B cell (primary cell): ENCODE data around the gene MYRIP. TPM values are rescaled to one million over a fixed set of nuclear protein-coding genes. Genes with fewer than 3 reads are reported as not detected.

Experiments used
- ATAC-seq: fragments of 200-7000 bp; cut with Tn5 transposase; one replicate; pipeline ENCODE4 v1.10.0; 2021; ENCODE audit warnings: low read depth, mild to moderate bottlenecking, moderate number of reproducible peaks, moderate library complexity
- CTCF ChIA-PET: fragments of 350-600 bp; sonication (Branson Sonifier 250); formaldehyde crosslinking; loops from one replicate; lab custom pipeline; 2021; ENCODE audit warnings: antibody characterized with exemption, inconsistent platforms; lab: Charles Lee
- POLR2A ChIA-PET: fragments of 350-600 bp; sonication (Branson Sonifier 250); formaldehyde crosslinking; loops from one replicate; lab custom pipeline; 2021; ENCODE audit warnings: antibody characterized with exemption; lab: Charles Lee
- DNase-seq: peaks from one replicate; pipeline ENCODE4 v3.0.0; 2013
- H2AFZ ChIP-seq: 2 replicates; pipeline ENCODE4 v1.6.1; 2012; ENCODE audit warnings: mild to moderate bottlenecking, low read depth, low read length; ENCODE audit not compliant: insufficient read depth, poor library complexity, severe bottlenecking
- H3K27ac ChIP-seq, 2 donors: 1 replicate in 1 of 2; 2 replicates in 1 of 2; pipeline ENCODE4 v1.5.1; 2012 to 2013; ENCODE audit warnings: low read length in 2 of 2, mild to moderate bottlenecking in 2 of 2, moderate library complexity in 1 of 2
- H3K27me3 ChIP-seq, 4 experiments: fragments of 200-600 bp in 1 of 4; sonication (generic) in 1 of 4; replicated peaks in 1 of 4; 1 replicate in 2 of 4; 2 replicates in 2 of 4; pipeline versions ENCODE4 v1.6.1 to v1.7.0; 2013 to 2016; ENCODE audit warnings: low read length in 3 of 4, mild to moderate bottlenecking in 2 of 4, mixed read lengths in 1 of 4, moderate library complexity in 1 of 4; ENCODE audit not compliant: insufficient read depth in 4 of 4, control insufficient read depth in 3 of 4; ENCODE audit errors: control extremely low read depth in 1 of 4
- H3K36me3 ChIP-seq, 2 experiments: replicated peaks in 1 of 2; 1 replicate in 1 of 2; 2 replicates in 1 of 2; pipeline versions ENCODE4 v1.6.1 to v1.7.1; 2013; ENCODE audit warnings: low read length in 1 of 2; ENCODE audit not compliant: insufficient read depth in 2 of 2, control insufficient read depth in 1 of 2; ENCODE audit errors: control extremely low read depth in 1 of 2, extremely low read depth in 1 of 2
- H3K4me1 ChIP-seq, 2 donors: fragments of 200-600 bp in 1 of 2; sonication (generic) in 1 of 2; 1 replicate in 1 of 2; 2 replicates in 1 of 2; pipeline versions ENCODE4 v1.5.1 to v1.6.1; 2013 to 2017; ENCODE audit warnings: low read length in 2 of 2; ENCODE audit not compliant: control insufficient read depth in 2 of 2, insufficient read depth in 2 of 2
- H3K4me2 ChIP-seq: replicated peaks from 2 replicates; pipeline ENCODE3; 2012; ENCODE audit warnings: mild to moderate bottlenecking, low read depth, low read length; ENCODE audit not compliant: poor library complexity, severe bottlenecking
- H3K4me3 ChIP-seq, 5 experiments: fragments of 200-600 bp in 1 of 5; sonication (generic) in 1 of 5; 1 replicate in 3 of 5; 2 replicates in 2 of 5; pipeline versions ENCODE4 v1.5.1 to v1.7.0; 2011 to 2016; ENCODE audit warnings: low read length in 4 of 5, mild to moderate bottlenecking in 4 of 5, low read depth in 2 of 5, control low read depth in 1 of 5, moderate library complexity in 1 of 5; ENCODE audit not compliant: insufficient read depth in 1 of 5; ENCODE audit errors: control extremely low read depth in 1 of 5, extremely low read depth in 1 of 5
- H3K79me2 ChIP-seq: fragments of 200-600 bp; sonication (generic); one replicate; pipeline ENCODE4 v1.6.0; 2016; ENCODE audit warnings: low read length; ENCODE audit not compliant: control insufficient read depth, insufficient read depth
- H3K9ac ChIP-seq: fragments of 200-600 bp; sonication (generic); 2 replicates; pipeline ENCODE4 v1.6.1; 2017; ENCODE audit warnings: mild to moderate bottlenecking, low read length, moderate library complexity
- H3K9me3 ChIP-seq, 3 donors: one replicate each; pipeline versions ENCODE4 v1.6.1 to v1.7.1; 2013; ENCODE audit warnings: low read length in 2 of 3; ENCODE audit not compliant: control insufficient read depth in 2 of 3, insufficient read depth in 1 of 3; ENCODE audit errors: control extremely low read depth in 1 of 3
- H4K20me1 ChIP-seq: 2 replicates; pipeline ENCODE4 v1.6.0; 2012; ENCODE audit warnings: mild to moderate bottlenecking, low read length; ENCODE audit not compliant: insufficient read depth, control insufficient read depth, poor library complexity, severe bottlenecking
- H3K27ac Mint-ChIP-seq: one replicate; pipeline ENCODE4 v1.8.0; 2021; ENCODE audit warnings: mixed read lengths
- H3K27me3 Mint-ChIP-seq: one replicate; pipeline ENCODE4 v1.8.0; 2021; ENCODE audit warnings: mixed read lengths
- H3K4me1 Mint-ChIP-seq: one replicate; pipeline ENCODE4 v1.8.0; 2021; ENCODE audit warnings: mixed read lengths
- H3K4me3 Mint-ChIP-seq: one replicate; pipeline ENCODE4 v1.8.0; 2021; ENCODE audit warnings: mixed read lengths
- H3K9me3 Mint-ChIP-seq: one replicate; pipeline ENCODE4 v1.8.0; 2022; ENCODE audit warnings: mixed read lengths; ENCODE audit not compliant: insufficient read depth
- CTCF ChIP-seq: fragments of 200-600 bp; IDR thresholded peaks from one replicate; pipeline ENCODE4 v1.8.0; 2022; ENCODE audit warnings: antibody characterized with exemption, mild to moderate bottlenecking
- EZH2 ChIP-seq: IDR thresholded peaks from 2 replicates; pipeline ENCODE4 v1.6.1; 2012; ENCODE audit warnings: borderline replicate concordance, low read depth, mild to moderate bottlenecking, moderate library complexity, low read length; ENCODE audit not compliant: insufficient read depth, poor library complexity, severe bottlenecking
- WGBS: methylation state at CpG from one replicate; pipeline ENCODE4 v1.1.5; 2013; ENCODE audit warnings: missing lambda C conversion rate; ENCODE audit not compliant: insufficient coverage; 5-methylcytosine and 5-hydroxymethylcytosine counted together
- intact Hi-C: fragments of 100-400 bp; cut with micrococcal nuclease; formaldehyde crosslinking; loops from one replicate; pipeline ENCODE4 v1.10.0; 2022
- polyA plus RNA-seq: library from polyadenylated mRNA; depleted of rRNA; stranded (reverse); fragments of >200 nt; gene quantifications from 2 replicates; pipeline ENCODE4 v1.2.3, GENCODE V29; 2012
- total RNA-seq, 2 donors: library from RNA; stranded (reverse); fragments of 120-200 nt in 1 of 2; gene quantifications; 1 replicate in 1 of 2; 2 replicates in 1 of 2; pipeline versions ENCODE4 v1.2.3 to v1.2.4, GENCODE V29; 2013 to 2022

The MYRIP gene
- total and polyA plus RNA-seq, 2 donors (not counting 1 experiment from before 2014, with no cell fraction given): 0.03 to 0.10 TPM

GRCh38 chr3:39910135-39910534, 100.7 kb downstream of the MYRIP start:
- intact Hi-C loops: no loop called here
- H3K36me3 ChIP-seq: no peaks in the 10 kb centered on the region
- ChIA-PET POLR2A (no interaction called here), CTCF (no interaction called here)
- H3K4me1 ChIP-seq: no peaks in the 10 kb centered on the region
- no peak overlapping the region for H2AFZ ChIP-seq
- no peaks in the 10 kb centered on the region for H3K27me3 ChIP-seq
- no peak overlapping the region for H3K4me3 ChIP-seq
- H3K9me3 ChIP-seq: no peaks in the 10 kb centered on the region
- H3K27ac ChIP-seq: no peak overlapping the region
- 88% methylated on average over 5 of the region's 6 CpGs for WGBS
- DNase-seq (no peak), ATAC-seq (no peak)
- Mint-ChIP-seq H3K4me3 (no peak overlapping the region), H3K27me3 (no peaks in the 10 kb centered on the region), H3K27ac (no peak overlapping the region), H3K9me3 (no peaks in the 10 kb centered on the region), H3K4me1 (no peaks in the 10 kb centered on the region)
- TF ChIP-seq EZH2 (no peak), CTCF (no peak)
- H3K9ac ChIP-seq: no peak overlapping the region
- no peak overlapping the region for H3K4me2 ChIP-seq
- no peaks in the 10 kb centered on the region for H3K79me2 ChIP-seq
- H4K20me1 ChIP-seq: no peaks in the 10 kb centered on the region

- Mint-ChIP-seq H3K4me3 (no peak overlapping the region), H3K27me3 (no peaks in the 10 kb centered on the region), H3K4me1 (no peaks in the 10 kb centered on the region), H3K9me3 (no peaks in the 10 kb centered on the region), H3K27ac (no peak overlapping the region)
- no peak for DNase-seq
- ChIA-PET CTCF (no interaction called here), POLR2A (no interaction called here)
- H3K9me3 ChIP-seq: no peaks in the 10 kb centered on the region
- H3K4me3 ChIP-seq: no peak overlapping the region
- H3K27me3 ChIP-seq: no peaks in the 10 kb centered on the region
- no peak for ATAC-seq
- H3K27ac ChIP-seq: no peak overlapping the region
- TF ChIP-seq CTCF: no peak
- TF ChIP-seq EZH2: no peak
- no peaks in the 10 kb centered on the region for H3K79me2 ChIP-seq
- no peak overlapping the region for H3K9ac ChIP-seq
- H4K20me1 ChIP-seq: no peaks in the 10 kb centered on the region
- H3K4me2 ChIP-seq: no peak overlapping the region
- no CpG with 5 or more reads among the region's 3 CpGs for WGBS
- H3K4me1 ChIP-seq: no peaks in the 10 kb centered on the region
- intact Hi-C loops: no loop called here
- H2AFZ ChIP-seq: no peak overlapping the region
- H3K36me3 ChIP-seq: no peaks in the 10 kb centered on the region
These were observed 101.5 kb downstream of the MYRIP start for GRCh38 chr3:39910826-39911464.
